ENCODE measurements around the gene CCDC187. TPM values are rescaled to one million over a fixed set of nuclear protein-coding genes. Genes with fewer than 3 reads are reported as not detected.

The CCDC187 gene
- total RNA-seq, 1 donor, result not detected

DNA sequence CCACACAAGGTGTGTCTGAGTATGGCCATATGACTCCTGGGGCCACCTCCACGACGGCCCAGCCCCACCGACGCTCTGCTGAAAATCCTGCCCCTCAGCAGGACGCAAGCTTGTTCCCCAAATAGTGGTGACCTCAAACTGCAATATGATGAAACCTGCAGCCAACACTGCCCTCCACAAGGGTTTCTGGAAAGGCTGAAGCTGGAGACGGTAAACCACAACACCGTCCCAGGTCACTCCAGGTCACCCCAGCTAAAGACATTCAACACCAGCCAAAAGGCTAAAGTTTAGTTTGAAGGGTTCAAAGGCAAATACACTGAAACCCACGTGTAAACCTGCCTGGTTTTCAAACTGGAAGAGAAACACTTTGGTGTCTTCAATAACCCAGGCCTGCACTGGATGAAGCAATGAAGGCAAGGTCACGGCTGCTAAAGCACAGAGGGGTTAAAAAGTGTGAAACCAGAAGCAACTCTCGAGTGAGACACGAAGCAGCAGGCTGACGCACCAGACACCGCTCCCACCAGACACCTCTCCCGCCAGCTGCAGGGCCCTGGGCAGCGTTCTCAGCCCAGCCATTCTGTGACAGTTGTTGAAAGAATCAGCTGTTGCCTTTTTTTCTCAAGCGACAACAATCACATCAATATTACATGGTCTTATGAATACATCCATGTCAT lies 97.2 kb downstream of the CCDC187 start:
- no peak overlapping the region for H3K27ac ChIP-seq (ENCODE audit: low read depth, low read length)
- no peaks in the 10 kb centered on the region for H3K4me1 ChIP-seq (ENCODE audit: insufficient read depth, low read length)
- H3K36me3 ChIP-seq (ENCODE audit: insufficient read depth, low read length), result no peaks in the 10 kb centered on the region
- H3K27me3 ChIP-seq (ENCODE audit: insufficient read depth, low read length), result peaks cover 28% of the 10 kb centered on the region
- no peak overlapping the region for H2AFZ ChIP-seq (ENCODE audit: low read length)
- H3K4me3 ChIP-seq (ENCODE audit: insufficient read depth, low read length), result no peak overlapping the region
- H4K20me1 ChIP-seq (ENCODE audit: insufficient read depth, low read length), result peaks cover 34% of the 10 kb centered on the region
- H3K4me2 ChIP-seq (ENCODE audit: insufficient read depth, low read length), result no peak overlapping the region
- H3K79me2 ChIP-seq (ENCODE audit: insufficient read depth, low read length), result no peaks in the 10 kb centered on the region
- peak; percentile 87 for DNase-seq (ENCODE audit: insufficient read length, low spot score, missing footprints)
- H3K9me3 ChIP-seq (ENCODE audit: low read depth, low read length), result no peaks in the 10 kb centered on the region
- TF ChIP-seq, protein P1, sequence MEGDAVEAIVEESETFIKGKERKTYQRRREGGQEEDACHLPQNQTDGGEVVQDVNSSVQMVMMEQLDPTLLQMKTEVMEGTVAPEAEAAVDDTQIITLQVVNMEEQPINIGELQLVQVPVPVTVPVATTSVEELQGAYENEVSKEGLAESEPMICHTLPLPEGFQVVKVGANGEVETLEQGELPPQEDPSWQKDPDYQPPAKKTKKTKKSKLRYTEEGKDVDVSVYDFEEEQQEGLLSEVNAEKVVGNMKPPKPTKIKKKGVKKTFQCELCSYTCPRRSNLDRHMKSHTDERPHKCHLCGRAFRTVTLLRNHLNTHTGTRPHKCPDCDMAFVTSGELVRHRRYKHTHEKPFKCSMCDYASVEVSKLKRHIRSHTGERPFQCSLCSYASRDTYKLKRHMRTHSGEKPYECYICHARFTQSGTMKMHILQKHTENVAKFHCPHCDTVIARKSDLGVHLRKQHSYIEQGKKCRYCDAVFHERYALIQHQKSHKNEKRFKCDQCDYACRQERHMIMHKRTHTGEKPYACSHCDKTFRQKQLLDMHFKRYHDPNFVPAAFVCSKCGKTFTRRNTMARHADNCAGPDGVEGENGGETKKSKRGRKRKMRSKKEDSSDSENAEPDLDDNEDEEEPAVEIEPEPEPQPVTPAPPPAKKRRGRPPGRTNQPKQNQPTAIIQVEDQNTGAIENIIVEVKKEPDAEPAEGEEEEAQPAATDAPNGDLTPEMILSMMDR (IDR thresholded peaks at IDR 0.05; ENCODE audit: extremely low read depth, low read depth, low read length), result no peak

DNA sequence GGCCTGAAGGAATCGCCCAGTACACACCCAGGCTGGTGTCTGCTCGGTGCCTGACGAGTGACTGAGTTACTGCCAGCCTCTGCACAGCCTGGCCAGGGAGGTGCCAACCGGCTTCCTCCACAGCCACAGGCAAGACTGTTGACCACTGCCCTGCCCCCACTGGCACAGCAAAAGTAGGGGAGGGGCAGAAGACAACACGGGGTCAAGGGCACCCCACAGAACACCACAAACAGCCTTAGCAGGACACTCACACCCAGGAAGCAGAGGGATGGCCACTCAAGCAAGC lies 98.2 kb downstream of the CCDC187 start:
- Histone ChIP-seq H3K27me3 (ENCODE audit: insufficient read depth, low read length) (peaks cover 39% of the 10 kb centered on the region), H3K4me1 (ENCODE audit: insufficient read depth, low read length) (no peaks in the 10 kb centered on the region), H2AFZ (ENCODE audit: low read length) (no peak overlapping the region), H3K9me3 (ENCODE audit: low read depth, low read length) (no peaks in the 10 kb centered on the region), H3K27ac (ENCODE audit: low read depth, low read length) (no peak overlapping the region), H3K36me3 (ENCODE audit: insufficient read depth, low read length) (no peaks in the 10 kb centered on the region), H3K4me2 (ENCODE audit: insufficient read depth, low read length) (no peak overlapping the region), H3K4me3 (ENCODE audit: insufficient read depth, low read length) (no peak overlapping the region), H3K79me2 (ENCODE audit: insufficient read depth, low read length) (no peaks in the 10 kb centered on the region), H4K20me1 (ENCODE audit: insufficient read depth, low read length) (peaks cover 31% of the 10 kb centered on the region)
- TF ChIP-seq, protein P1 (IDR thresholded peaks at IDR 0.05; ENCODE audit: extremely low read depth, low read depth, low read length), result no peak
- DNase-seq (ENCODE audit: insufficient read length, low spot score, missing footprints), result no peak

DNA sequence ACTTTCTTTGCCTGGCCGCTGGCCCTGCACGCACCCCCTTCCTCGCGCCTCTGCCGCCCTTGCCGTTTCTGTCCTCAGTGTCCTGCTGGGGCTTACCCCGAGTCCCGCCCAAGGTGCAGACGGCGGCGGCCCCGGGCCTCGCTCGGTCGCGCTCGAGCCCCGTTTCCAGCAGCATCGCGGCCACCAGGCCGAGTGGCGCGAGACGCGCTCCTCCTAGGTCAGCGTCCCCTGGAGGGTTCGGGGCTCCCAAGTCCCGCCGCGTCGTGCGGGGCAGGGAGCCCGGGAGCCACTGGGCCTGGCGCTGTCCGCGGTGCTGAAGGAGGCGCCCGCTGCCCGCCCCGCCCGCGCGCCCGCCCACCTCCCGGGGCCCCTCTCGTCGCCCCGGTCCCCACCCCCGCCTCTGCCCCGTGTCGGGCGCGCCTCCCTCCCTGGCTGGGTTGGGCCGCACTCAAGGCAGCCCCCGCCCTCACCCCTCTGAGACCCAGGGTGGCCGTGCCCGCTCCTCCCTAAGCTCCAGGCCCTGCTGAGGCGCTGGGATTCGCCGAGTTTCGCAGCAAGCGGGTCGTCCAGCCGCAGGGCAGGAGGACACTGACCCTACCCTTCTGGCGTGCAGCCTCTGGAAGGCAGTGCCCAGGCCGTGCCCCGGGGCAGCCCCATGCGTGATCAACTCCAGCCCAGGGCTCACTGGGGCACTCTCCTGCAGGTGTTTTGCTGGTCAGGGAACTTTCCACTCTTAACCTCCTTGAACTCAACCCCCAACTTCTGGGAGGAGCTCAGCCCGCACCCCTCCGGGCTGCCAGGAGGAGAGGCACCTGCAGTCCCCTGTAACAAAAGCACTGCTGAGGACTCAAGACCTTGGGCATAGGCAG lies 98.8 kb downstream of the CCDC187 start, which contains the start of gene LHX3:
LHX3 (minus strand) TSS at position 291 of the 869 bp plus-strand sequence; CDS start at position 175, 116 bp downstream.
- Histone ChIP-seq H3K4me1 (ENCODE audit: insufficient read depth, low read length) (no peaks in the 10 kb centered on the region), H3K79me2 (ENCODE audit: insufficient read depth, low read length) (no peaks in the 10 kb centered on the region), H4K20me1 (ENCODE audit: insufficient read depth, low read length) (peaks cover 31% of the 10 kb centered on the region), H3K4me3 (ENCODE audit: insufficient read depth, low read length) (no peak within 1 kb of the TSS), H2AFZ (ENCODE audit: low read length) (no peak within 1 kb of the TSS), H3K36me3 (ENCODE audit: insufficient read depth, low read length) (no peaks in the 10 kb centered on the region), H3K9me3 (ENCODE audit: low read depth, low read length) (no peaks in the 10 kb centered on the region), H3K4me2 (ENCODE audit: insufficient read depth, low read length) (no peak within 1 kb of the TSS), H3K27me3 (ENCODE audit: insufficient read depth, low read length) (peaks cover 45% of the 10 kb centered on the region), H3K27ac (ENCODE audit: low read depth, low read length) (no peak within 1 kb of the TSS)
- TF ChIP-seq, protein P1 (IDR thresholded peaks at IDR 0.05; ENCODE audit: extremely low read depth, low read depth, low read length), result no peak
- DNase-seq (ENCODE audit: insufficient read length, low spot score, missing footprints), result peak; percentile 98

DNA sequence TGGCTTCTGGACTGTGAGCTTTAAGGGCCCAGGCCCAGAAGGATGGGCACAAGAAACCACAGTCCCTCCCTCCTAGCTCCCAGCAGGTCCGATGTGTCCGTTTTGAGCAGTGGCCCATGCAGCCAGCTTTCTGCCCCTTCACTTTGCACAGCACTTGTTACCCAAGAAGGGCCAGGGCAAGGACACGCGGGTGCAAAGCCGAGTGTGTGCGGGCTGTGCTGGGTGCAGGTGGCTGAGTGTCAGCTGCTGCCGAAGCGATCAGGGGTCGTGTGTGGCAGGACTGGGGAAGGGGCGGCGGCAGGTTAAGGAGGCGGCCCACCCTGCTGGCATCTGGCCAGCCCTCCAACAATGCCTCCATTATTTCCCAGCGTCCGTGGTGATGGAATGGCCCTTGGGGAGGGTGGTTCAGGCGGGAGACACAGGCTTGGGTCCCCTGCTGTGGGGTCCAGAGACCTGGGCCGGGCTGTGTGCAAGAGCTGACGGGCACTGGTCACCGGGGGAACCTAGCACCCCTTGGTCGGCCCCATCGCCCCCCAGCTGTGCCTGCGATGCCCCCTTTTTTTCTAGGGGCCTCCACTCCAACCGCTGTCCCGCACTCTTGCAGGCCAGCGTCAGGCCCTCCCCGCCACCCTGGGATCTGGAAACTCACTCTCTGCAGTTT lies 99.6 kb downstream of the CCDC187 start:
- Histone ChIP-seq H3K27ac (ENCODE audit: low read depth, low read length) (no peak overlapping the region), H3K27me3 (ENCODE audit: insufficient read depth, low read length) (peaks cover 53% of the 10 kb centered on the region), H4K20me1 (ENCODE audit: insufficient read depth, low read length) (peaks cover 31% of the 10 kb centered on the region), H3K79me2 (ENCODE audit: insufficient read depth, low read length) (no peaks in the 10 kb centered on the region), H3K36me3 (ENCODE audit: insufficient read depth, low read length) (no peaks in the 10 kb centered on the region), H3K9me3 (ENCODE audit: low read depth, low read length) (no peaks in the 10 kb centered on the region), H3K4me2 (ENCODE audit: insufficient read depth, low read length) (no peak overlapping the region), H3K4me3 (ENCODE audit: insufficient read depth, low read length) (no peak overlapping the region), H3K4me1 (ENCODE audit: insufficient read depth, low read length) (no peaks in the 10 kb centered on the region), H2AFZ (ENCODE audit: low read length) (no peak overlapping the region)
- DNase-seq (ENCODE audit: insufficient read length, low spot score, missing footprints), result no peak
- TF ChIP-seq, protein P1 (IDR thresholded peaks at IDR 0.05; ENCODE audit: extremely low read depth, low read depth, low read length), result no peak

Data from osteoblast (primary cell).